ENCODE results near the gene KIF6. TPM values are rescaled to one million over a fixed set of nuclear protein-coding genes. Genes with fewer than 3 reads are reported as not detected.

KIF6 gene
- total RNA-seq, 1 donor from 2014 or later, result not detected

DNA sequence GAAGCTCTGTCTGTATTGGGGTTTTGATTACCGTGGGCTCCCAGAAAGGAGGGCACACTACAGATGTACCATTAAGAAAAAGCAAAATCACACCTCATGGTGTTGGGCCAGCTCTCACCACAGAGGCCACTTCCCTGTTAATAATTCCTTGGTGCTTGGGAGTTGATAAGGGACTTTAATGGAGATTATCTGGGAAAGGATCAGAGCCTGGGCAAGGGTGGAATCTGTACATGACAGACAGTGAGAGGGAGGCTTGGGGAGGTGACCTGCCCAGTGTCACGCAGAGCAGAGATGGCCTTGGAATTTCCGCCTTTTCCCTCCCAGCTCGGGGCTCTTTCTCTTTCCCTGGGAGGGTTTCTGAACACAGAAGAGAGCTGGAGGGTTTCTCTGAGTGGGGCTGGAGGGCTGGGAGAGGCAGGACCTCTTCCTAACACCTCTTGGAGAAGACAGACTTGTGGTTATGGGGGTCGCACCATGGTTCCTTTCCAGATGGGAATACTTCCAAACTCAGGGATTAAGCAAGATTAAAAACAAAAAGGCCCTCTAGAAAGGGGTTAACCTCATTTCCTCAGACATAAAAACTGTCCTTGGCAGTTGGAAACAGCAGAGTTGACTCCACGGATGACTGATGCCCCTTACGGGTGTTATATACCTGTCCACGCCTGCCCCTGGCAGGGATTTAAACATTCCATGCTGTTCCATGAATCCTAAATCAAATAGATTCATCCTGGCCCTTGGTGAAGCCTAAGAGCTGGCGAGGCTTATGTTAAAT, 385.9 kb downstream of the KIF6 start:
- Mint-ChIP-seq H3K27ac (no peak overlapping the region), H3K27me3 (peaks cover 6% of the 10 kb centered on the region), H3K9me3 (no peaks in the 10 kb centered on the region), H3K4me3 (no peak overlapping the region), H3K36me3 (ENCODE audit: low read depth) (no peaks in the 10 kb centered on the region), H3K4me1 (peaks cover 21% of the 10 kb centered on the region)
- no peak for TF ChIP-seq CTCF (IDR thresholded peaks at IDR 0.05)
- intact Hi-C loops (cut with micrococcal nuclease), result no loop called here
- ChIA-PET POLR2A (no interaction called here), CTCF (no interaction called here)
- no peak for ATAC-seq (ENCODE audit: low read depth)
- DNase-seq, result no peak

GRCh38 chr6:39338397-39338796, 386.8 kb downstream of the KIF6 start:
- TF ChIP-seq CTCF (IDR thresholded peaks at IDR 0.05), result no peak
- peaks cover 6% of the 10 kb centered on the region for H3K27me3 Mint-ChIP-seq
- H3K9me3 Mint-ChIP-seq, result no peaks in the 10 kb centered on the region
- intact Hi-C loops (cut with micrococcal nuclease), result no loop called here
- H3K27ac Mint-ChIP-seq, result no peak overlapping the region
- ATAC-seq (ENCODE audit: low read depth) (no peak), DNase-seq (no peak)
- peaks cover 21% of the 10 kb centered on the region for H3K4me1 Mint-ChIP-seq
- CTCF ChIA-PET, result no interaction called here
- POLR2A ChIA-PET, result no interaction called here
- H3K4me3 Mint-ChIP-seq, result no peak overlapping the region
- no peaks in the 10 kb centered on the region for H3K36me3 Mint-ChIP-seq (ENCODE audit: low read depth)

DNA sequence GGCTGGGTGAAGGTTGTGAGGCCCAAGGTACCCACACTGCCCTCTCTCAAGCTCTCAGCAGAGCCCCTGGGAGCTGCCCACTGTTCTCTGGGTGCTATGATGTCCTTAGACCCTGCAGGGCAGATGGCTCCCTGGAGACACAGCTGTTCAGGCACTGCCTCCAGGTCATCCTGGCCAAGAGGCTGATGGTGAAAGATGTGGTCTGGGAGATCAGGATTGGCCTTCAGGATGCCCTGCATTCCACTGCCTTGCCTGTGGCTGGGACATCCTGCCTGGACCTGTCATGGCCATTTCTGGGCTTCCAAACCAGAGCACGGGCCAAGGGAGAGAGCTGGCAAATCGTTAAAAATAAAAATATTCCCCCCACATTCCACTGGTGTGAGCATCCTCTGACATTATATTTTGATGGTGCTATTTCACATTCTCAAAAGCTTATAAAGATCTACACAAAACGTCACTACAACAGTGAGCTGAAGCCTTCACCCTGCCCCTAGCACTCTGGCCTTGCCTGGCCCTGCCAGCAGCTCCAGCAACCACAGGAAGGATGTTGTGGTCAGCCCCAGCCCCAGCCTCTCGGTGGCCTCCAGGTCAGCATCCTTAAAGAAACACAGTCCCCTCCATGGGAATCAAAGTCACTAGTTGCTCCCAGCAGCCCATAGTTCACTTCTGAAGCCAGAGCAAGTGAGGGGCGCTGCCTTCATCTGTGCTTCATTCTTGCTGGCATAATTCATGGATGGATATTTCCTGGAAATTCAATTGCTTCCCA, 389.2 kb downstream of the KIF6 start:
- ChIA-PET CTCF (interaction anchor here (1.1 to 1.5 kb wide), 2 partner anchors 11 to 13 kb away, joined by 3 to 4 read pairs; no protein-coding TSS in a partner anchor), POLR2A (no interaction called here)
- H3K36me3 Mint-ChIP-seq (ENCODE audit: low read depth), result no peaks in the 10 kb centered on the region
- peaks cover 21% of the 10 kb centered on the region for H3K4me1 Mint-ChIP-seq
- H3K27me3 Mint-ChIP-seq, result peaks cover 8% of the 10 kb centered on the region
- H3K9me3 Mint-ChIP-seq, result no peaks in the 10 kb centered on the region
- no peak overlapping the region for H3K4me3 Mint-ChIP-seq
- TF ChIP-seq CTCF (IDR thresholded peaks at IDR 0.05), result no peak
- DNase-seq, result no peak
- no peak overlapping the region for H3K27ac Mint-ChIP-seq
- intact Hi-C loops (cut with micrococcal nuclease), result no loop called here
- no peak for ATAC-seq (ENCODE audit: low read depth)

DNA sequence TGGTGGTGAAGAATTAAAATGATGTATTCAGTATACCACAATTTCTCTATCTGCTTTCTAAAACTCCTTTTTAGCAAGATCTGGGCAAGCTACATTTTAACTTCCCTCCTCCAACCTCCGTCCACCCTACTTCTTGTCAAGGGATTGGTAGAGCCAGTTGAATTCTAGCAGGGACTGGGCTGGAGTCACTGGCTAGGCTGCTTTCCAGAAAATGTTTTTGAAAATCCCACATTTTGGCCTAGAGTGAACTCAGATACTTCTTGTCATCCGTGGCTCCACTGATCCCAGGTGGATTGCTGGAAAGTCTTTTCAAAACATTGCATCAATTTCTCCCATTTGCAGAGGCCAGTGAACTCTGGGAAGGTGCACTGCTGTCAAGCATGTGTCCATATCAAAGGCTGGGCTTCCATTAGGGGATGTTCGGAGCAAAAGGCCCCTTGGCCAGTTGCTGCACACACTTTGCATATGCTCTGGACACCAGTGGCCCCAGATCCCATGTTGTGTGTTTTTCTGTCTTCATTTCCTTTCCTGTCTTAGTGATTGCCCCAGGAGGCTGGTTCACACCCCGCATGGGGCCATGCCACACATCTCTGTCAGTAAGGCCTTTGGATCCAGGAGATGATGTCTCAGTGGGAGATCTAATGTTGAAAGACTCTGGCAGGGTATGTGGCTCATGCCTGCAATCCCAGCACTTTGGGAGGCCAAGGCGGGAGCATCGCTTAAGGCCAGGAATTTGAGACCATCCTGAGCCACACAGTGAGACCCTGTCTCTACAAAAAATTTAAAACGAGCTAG, 391.4 kb downstream of the KIF6 start:
- no peak for ATAC-seq (ENCODE audit: low read depth)
- POLR2A ChIA-PET, result no interaction called here
- H3K9me3 Mint-ChIP-seq, result no peaks in the 10 kb centered on the region

More for the DNA sequence above, 391.4 kb downstream of the KIF6 start:
- Mint-ChIP-seq H3K4me1 (peaks cover 26% of the 10 kb centered on the region), H3K27me3 (peaks cover 13% of the 10 kb centered on the region), H3K36me3 (ENCODE audit: low read depth) (no peaks in the 10 kb centered on the region), H3K27ac (no peak overlapping the region), H3K4me3 (no peak overlapping the region)
- TF ChIP-seq CTCF (IDR thresholded peaks at IDR 0.05), result no peak
- no peak for DNase-seq
- CTCF ChIA-PET, result no interaction called here
- intact Hi-C loops (cut with micrococcal nuclease), result no loop called here
